GM12878 (cell line): Measurements from ENCODE around the gene EAF2. TPM values are rescaled to one million over a fixed set of nuclear protein-coding genes. Genes with fewer than 3 reads are reported as not detected.

Experiments used
- ATAC-seq: fragments of 200-7000 bp; cut with Tn5 transposase; 3 replicates; pipeline ENCODE4 v1.9.1; 2020; ENCODE audit warnings: mild to moderate bottlenecking, moderate library complexity
- BruUV-seq: library from RNA; stranded (reverse); fragments of 400-500 nt; replicated peaks from 2 replicates; lab custom pipeline; 2021; lab: Mats Ljungman, UMichigan
- CTCF ChIA-PET: fragments of 300-600 bp; sonication (Branson Sonifier 250); formaldehyde crosslinking; extraction: SDS; loops from one replicate; lab custom pipeline; 2021; ENCODE audit warnings: inconsistent platforms; lab: Yijun Ruan, JAX
- POLR2A ChIA-PET: fragments of 350-600 bp; formaldehyde crosslinking; extraction: SDS; loops from one replicate; lab custom pipeline; 2021; ENCODE audit warnings: inconsistent platforms; lab: Charles Lee
- RAD21 ChIA-PET: fragments of 300-600 bp; sonication (Branson Sonifier 250); formaldehyde crosslinking; loops from one replicate; lab custom pipeline; 2023; ENCODE audit warnings: antibody characterized with exemption; ENCODE audit not compliant: unreplicated experiment; lab: Charles Lee
- SMC1A ChIA-PET: fragments of 300-600 bp; sonication (Branson Sonifier 250); formaldehyde crosslinking; loops from one replicate; lab custom pipeline; 2023; ENCODE audit not compliant: unreplicated experiment, uncharacterized antibody; lab: Charles Lee
- DNase-seq: peaks from one replicate; pipeline ENCODE4 v3.0.0-alpha.2; 2011; ENCODE audit warnings: low read depth, low spot score
- FAIRE-seq: peaks from 3 replicates; lab custom pipeline; 2011; peaks lifted over from hg19 to GRCh38; lab: Jason Lieb, UNC
- H2AFZ ChIP-seq: 2 replicates; pipeline ENCODE4 v1.6.0; 2011; ENCODE audit warnings: low read depth, low read length, control low read depth; ENCODE audit not compliant: control insufficient read depth
- H3K27ac ChIP-seq: 2 replicates; pipeline ENCODE4 v1.5.1; 2011; ENCODE audit warnings: control low read depth; ENCODE audit not compliant: control insufficient read depth, insufficient read depth
- H3K27me3 ChIP-seq, 2 experiments: replicated peaks in 1 of 2; 2 replicates each; pipeline versions ENCODE4 v1.6.0 to v1.6.1; 2011; ENCODE audit warnings: low read length in 1 of 2; ENCODE audit not compliant: control insufficient read depth in 2 of 2, insufficient read depth in 2 of 2
- H3K36me3 ChIP-seq, 2 experiments: 2 replicates each; pipeline ENCODE4 v1.5.1; 2011; ENCODE audit warnings: low read length in 1 of 2; ENCODE audit not compliant: control insufficient read depth in 2 of 2, insufficient read depth in 2 of 2
- H3K4me1 ChIP-seq: 2 replicates; pipeline ENCODE4 v1.6.1; 2011; ENCODE audit warnings: mild to moderate bottlenecking, low read length, moderate library complexity, mixed read lengths; ENCODE audit not compliant: control insufficient read depth, insufficient read depth
- H3K4me2 ChIP-seq: 2 replicates; pipeline ENCODE4 v1.6.0; 2011; ENCODE audit warnings: control low read depth; ENCODE audit not compliant: control insufficient read depth, insufficient read depth
- H3K4me3 ChIP-seq: fragments of 200-600 bp; sonication (generic); 2 replicates; pipeline ENCODE4 v1.5.1; 2016
- H3K79me2 ChIP-seq: 2 replicates; pipeline ENCODE4 v1.6.0; 2011; ENCODE audit warnings: low read length; ENCODE audit not compliant: control insufficient read depth, insufficient read depth
- H3K9ac ChIP-seq: 2 replicates; pipeline ENCODE4 v1.8.0; 2011; ENCODE audit warnings: low read length, control low read depth, mixed read lengths; ENCODE audit not compliant: control insufficient read depth, insufficient read depth
- H3K9me3 ChIP-seq: replicated peaks from 3 replicates; pipeline ENCODE4 v1.5.1; 2011; ENCODE audit warnings: mild to moderate bottlenecking, low read length; ENCODE audit not compliant: control insufficient read depth, insufficient read depth
- H4K20me1 ChIP-seq: 2 replicates; pipeline ENCODE4 v1.6.0; 2011; ENCODE audit not compliant: control insufficient read depth, insufficient read depth
- FOXM1 ChIP-seq: IDR thresholded peaks from 2 replicates; pipeline ENCODE4 v1.6.1; 2012; ENCODE audit warnings: low read depth, mild to moderate bottlenecking, inconsistent platforms, low read length, moderate library complexity
- MEF2A ChIP-seq: IDR thresholded peaks from 2 replicates; pipeline ENCODE4 v1.6.1; 2011; ENCODE audit warnings: low read depth, mild to moderate bottlenecking, low read length, moderate library complexity; ENCODE audit not compliant: insufficient read depth
- USF2 ChIP-seq: IDR thresholded peaks from 2 replicates; pipeline ENCODE4 v1.6.1; 2011; ENCODE audit warnings: low read depth, low read length, improper control_type of control experiment, borderline replicate concordance
- WRNIP1 ChIP-seq: IDR thresholded peaks from 2 replicates; pipeline ENCODE4 v1.6.1; 2011; ENCODE audit warnings: low read depth, low read length, improper control_type of control experiment, borderline replicate concordance
- WGBS: methylation state at CpG from one replicate; pipeline ENCODE4 v1.1.6; 2016; ENCODE audit warnings: low lambda C conversion rate; ENCODE audit not compliant: insufficient replicate concordance, insufficient coverage; ENCODE audit errors: missing lambda C conversion rate; 5-methylcytosine and 5-hydroxymethylcytosine counted together
- in situ Hi-C: fragments of 300-500 bp; cut with MboI; formaldehyde crosslinking; loops from 9 replicates; pipeline ENCODE4 v1.14.3; 2018; ENCODE audit warnings: mixed read lengths
- intact Hi-C: fragments of 100-400 bp; cut with micrococcal nuclease; formaldehyde crosslinking; loops from one replicate; pipeline ENCODE4 v1.14.2; 2022; ENCODE audit not compliant: unreplicated experiment
- polyA plus RNA-seq, 11 experiments: library from polyadenylated mRNA; depleted of rRNA in 4 of 11; unstranded in 6 of 11; stranded (reverse) in 5 of 11; fragments of >200 nt; fragmentation: Nextera tagmentation in 4 of 11; fragmentation: Illumina TruSeq in 1 of 11; extraction: Ambion mirVana in 4 of 11; extraction: Trizol in 1 of 11; gene quantifications; 1 replicate in 1 of 11; 2 replicates in 10 of 11; pipeline versions ENCODE4 v1.2.1 to v1.2.3, GENCODE V29; 2011 to 2016; ENCODE audit warnings: inconsistent platforms in 2 of 11, missing spikeins in 2 of 11, low read depth in 1 of 11
- total RNA-seq, 4 experiments: library from RNA; depleted of rRNA in 3 of 4; stranded (reverse); fragments of >200 nt in 3 of 4; fragmentation: Illumina TruSeq in 1 of 4; extraction: Trizol in 1 of 4; gene quantifications; 2 replicates each; pipeline versions ENCODE4 v1.2.1 to v1.2.3, GENCODE V29; 2013 to 2021
- TF ChIP-seq, protein P1 (sequence below): fragments of 450-650 bp; IDR thresholded peaks from 2 replicates; pipeline ENCODE4 v1.6.1; 2018; ENCODE audit warnings: mild to moderate bottlenecking, low read depth, moderate library complexity; ENCODE audit not compliant: partially characterized antibody

Gene EAF2
- total and polyA plus RNA-seq, 10 of the 15 experiments (the other 5 are each of a cell fraction or from before 2014, with no cell fraction given) = 47.3 to 193 (median 72.2) TPM

- no peaks in the 10 kb centered on the region for H4K20me1 ChIP-seq
- peak overlapping the region; percentile 66 for H3K27ac ChIP-seq
- TF ChIP-seq MEF2A (0 out of 2 replicates have a peak, but pooled peaks have one; percentile 51), FOXM1 (no peak)
- ATAC-seq (peak; percentile 59), FAIRE-seq (peak; percentile 52), DNase-seq (no peak)
- no TSS peak for BruUV-seq
- intact Hi-C loops (no loop called here), in situ Hi-C loops (no loop called here)
- H3K4me2 ChIP-seq = peak overlapping the region; percentile 54
- POLR2A ChIA-PET = interaction anchor here (1.6 to 1.9 kb wide), 2 partner anchors 35 to 45 kb away, joined by 5 to 8 read pairs; partner anchors contain the start of gene GOLGB1
- SMC1A ChIA-PET = interaction anchor here (0.7 to 6.9 kb wide), 9 partner anchors 13 to 133 kb away, joined by 3 to 72 read pairs (median 4); partner anchors contain the start of genes EAF2 and IQCB1
- no peaks in the 10 kb centered on the region; the same call in 1 of the 2 replicates for H3K79me2 ChIP-seq
- H3K9me3 ChIP-seq = no peaks in the 10 kb centered on the region
- H3K9ac ChIP-seq = no peak overlapping the region
- 0% methylated on average over 2 of the region's 2 CpGs for whole genome bisulfite sequencing
- H3K36me3 ChIP-seq = peaks cover 0 to 9% of the 10 kb centered on the region in 2 experiments; a peak in 1 of 4 replicates
- H3K4me3 ChIP-seq = 0 out of 2 replicates have a peak overlapping the region, but pooled peaks have one; percentile 18
- H3K4me1 ChIP-seq = peaks cover 29% of the 10 kb centered on the region
- no peaks in the 10 kb centered on the region for H3K27me3 ChIP-seq
- no peak overlapping the region for H2AFZ ChIP-seq
- RAD21 ChIA-PET = interaction anchor here (1.6 to 5.6 kb wide), 7 partner anchors 12 to 218 kb away, joined by 3 to 51 read pairs (median 7); no protein-coding TSS in a partner anchor
- CTCF ChIA-PET = interaction anchor here (1.2 to 2.4 kb wide), 3 partner anchors 8 to 36 kb away, joined by 3 to 16 read pairs (median 5); no protein-coding TSS in a partner anchor
Measured at GRCh38 chr3:121794264-121794983, 40.6 kb upstream of the EAF2 start.

DNA sequence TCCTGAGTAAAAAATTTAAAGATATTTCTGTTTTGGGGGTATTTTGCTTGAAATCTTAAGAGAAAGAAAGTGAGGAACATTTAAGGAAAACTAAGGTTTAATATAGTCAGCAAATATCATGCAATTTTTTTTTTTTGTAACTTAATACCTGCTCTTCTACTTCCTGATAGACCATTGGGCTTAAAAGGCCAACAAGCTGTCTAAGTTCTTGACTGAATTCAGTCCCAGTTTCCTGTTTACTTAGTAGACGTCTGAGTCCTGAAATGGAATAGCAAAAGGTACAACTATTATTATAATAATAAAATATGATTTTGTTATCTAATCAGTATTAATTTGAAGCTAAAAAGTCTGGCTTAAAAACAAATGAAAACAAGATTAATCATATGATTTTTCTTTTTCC lies 38.0 kb upstream of the EAF2 start:
- ATAC-seq = no peak
- H3K4me1 ChIP-seq = peaks cover 29% of the 10 kb centered on the region
- ChIA-PET RAD21 (interaction anchor here (5.6 kb wide), 1 partner anchor 12 kb away, joined by 51 read pairs; no protein-coding TSS in a partner anchor), SMC1A (interaction anchor here (6.9 kb wide), 1 partner anchor 11 kb away, joined by 72 read pairs; no protein-coding TSS in a partner anchor), CTCF (interaction anchor here (1.8 kb wide), 1 partner anchor 12 kb away, joined by 6 read pairs; no protein-coding TSS in a partner anchor), POLR2A (interaction anchor here (1.1 kb wide), 1 partner anchor 11 kb away, joined by 3 read pairs; no protein-coding TSS in a partner anchor)
- H3K9ac ChIP-seq = no peak overlapping the region
- intact Hi-C loops = no loop called here
- no peak for DNase-seq
- H3K4me3 ChIP-seq = no peak overlapping the region
- H3K27me3 ChIP-seq = no peaks in the 10 kb centered on the region
- in situ Hi-C loops = no loop called here
- no TSS peak for BruUV-seq
- FAIRE-seq = no peak
- no peak overlapping the region for H2AFZ ChIP-seq
- H3K27ac ChIP-seq = no peak overlapping the region
- H3K79me2 ChIP-seq = no peaks in the 10 kb centered on the region; the same call in 1 of the 2 replicates
- H4K20me1 ChIP-seq = no peaks in the 10 kb centered on the region
- no peaks in the 10 kb centered on the region for H3K9me3 ChIP-seq
- peaks cover 0 to 5% of the 10 kb centered on the region in 2 experiments; a peak in 1 of 4 replicates for H3K36me3 ChIP-seq
- 59% methylated on average over 1 of the region's 1 CpG for WGBS
- no peak overlapping the region for H3K4me2 ChIP-seq
- TF ChIP-seq, protein P1, sequence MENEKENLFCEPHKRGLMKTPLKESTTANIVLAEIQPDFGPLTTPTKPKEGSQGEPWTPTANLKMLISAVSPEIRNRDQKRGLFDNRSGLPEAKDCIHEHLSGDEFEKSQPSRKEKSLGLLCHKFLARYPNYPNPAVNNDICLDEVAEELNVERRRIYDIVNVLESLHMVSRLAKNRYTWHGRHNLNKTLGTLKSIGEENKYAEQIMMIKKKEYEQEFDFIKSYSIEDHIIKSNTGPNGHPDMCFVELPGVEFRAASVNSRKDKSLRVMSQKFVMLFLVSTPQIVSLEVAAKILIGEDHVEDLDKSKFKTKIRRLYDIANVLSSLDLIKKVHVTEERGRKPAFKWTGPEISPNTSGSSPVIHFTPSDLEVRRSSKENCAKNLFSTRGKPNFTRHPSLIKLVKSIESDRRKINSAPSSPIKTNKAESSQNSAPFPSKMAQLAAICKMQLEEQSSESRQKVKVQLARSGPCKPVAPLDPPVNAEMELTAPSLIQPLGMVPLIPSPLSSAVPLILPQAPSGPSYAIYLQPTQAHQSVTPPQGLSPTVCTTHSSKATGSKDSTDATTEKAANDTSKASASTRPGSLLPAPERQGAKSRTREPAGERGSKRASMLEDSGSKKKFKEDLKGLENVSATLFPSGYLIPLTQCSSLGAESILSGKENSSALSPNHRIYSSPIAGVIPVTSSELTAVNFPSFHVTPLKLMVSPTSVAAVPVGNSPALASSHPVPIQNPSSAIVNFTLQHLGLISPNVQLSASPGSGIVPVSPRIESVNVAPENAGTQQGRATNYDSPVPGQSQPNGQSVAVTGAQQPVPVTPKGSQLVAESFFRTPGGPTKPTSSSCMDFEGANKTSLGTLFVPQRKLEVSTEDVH = no peak
- TF ChIP-seq USF2 (no peak), WRNIP1 (no peak)
